D721Med (cell line): ENCODE data around the gene NCAPG2.

Experiments
- DNase-seq: peaks from one replicate; pipeline ENCODE4 v3.0.0; 2011; ENCODE audit warnings: low spot score; ENCODE audit not compliant: insufficient read length
- FAIRE-seq: peaks from 2 replicates; lab custom pipeline; 2011; peaks lifted over from hg19 to GRCh38; lab: Jason Lieb, UNC
- TF ChIP-seq, protein P1 (sequence below): IDR thresholded peaks from 2 replicates; pipeline ENCODE4 v1.5.1; 2012; ENCODE audit warnings: mild to moderate bottlenecking, control low read depth; ENCODE audit not compliant: insufficient read depth; ENCODE audit errors: missing control alignments

Gene NCAPG2

DNA sequence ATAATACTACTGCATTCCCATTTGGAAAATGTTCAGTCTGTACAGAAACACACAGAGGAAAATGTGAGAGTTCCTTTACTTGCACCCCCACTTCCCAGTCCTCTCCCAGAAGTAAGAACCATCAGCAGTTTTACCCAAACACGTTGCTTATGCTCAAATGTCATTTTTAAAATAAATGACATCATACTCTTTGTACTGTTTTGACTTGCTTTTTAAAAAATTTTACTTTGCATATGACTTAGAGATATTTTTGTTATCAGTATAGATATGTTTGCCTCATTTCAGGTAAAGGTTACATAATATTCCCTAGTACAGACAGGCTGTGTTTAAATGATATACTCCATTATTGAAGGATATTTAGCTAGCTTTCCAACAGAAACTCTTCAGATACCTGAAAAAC is 103.5 kb downstream of the NCAPG2 start:
- DNase-seq (no peak), FAIRE-seq (no peak)
- TF ChIP-seq, protein P1, sequence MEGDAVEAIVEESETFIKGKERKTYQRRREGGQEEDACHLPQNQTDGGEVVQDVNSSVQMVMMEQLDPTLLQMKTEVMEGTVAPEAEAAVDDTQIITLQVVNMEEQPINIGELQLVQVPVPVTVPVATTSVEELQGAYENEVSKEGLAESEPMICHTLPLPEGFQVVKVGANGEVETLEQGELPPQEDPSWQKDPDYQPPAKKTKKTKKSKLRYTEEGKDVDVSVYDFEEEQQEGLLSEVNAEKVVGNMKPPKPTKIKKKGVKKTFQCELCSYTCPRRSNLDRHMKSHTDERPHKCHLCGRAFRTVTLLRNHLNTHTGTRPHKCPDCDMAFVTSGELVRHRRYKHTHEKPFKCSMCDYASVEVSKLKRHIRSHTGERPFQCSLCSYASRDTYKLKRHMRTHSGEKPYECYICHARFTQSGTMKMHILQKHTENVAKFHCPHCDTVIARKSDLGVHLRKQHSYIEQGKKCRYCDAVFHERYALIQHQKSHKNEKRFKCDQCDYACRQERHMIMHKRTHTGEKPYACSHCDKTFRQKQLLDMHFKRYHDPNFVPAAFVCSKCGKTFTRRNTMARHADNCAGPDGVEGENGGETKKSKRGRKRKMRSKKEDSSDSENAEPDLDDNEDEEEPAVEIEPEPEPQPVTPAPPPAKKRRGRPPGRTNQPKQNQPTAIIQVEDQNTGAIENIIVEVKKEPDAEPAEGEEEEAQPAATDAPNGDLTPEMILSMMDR: no peak

GRCh38 chr7:158596745-158597144 is 107.9 kb downstream of the NCAPG2 start:
- FAIRE-seq (no peak), DNase-seq (no peak)
- TF ChIP-seq, protein P1: no peak

DNA sequence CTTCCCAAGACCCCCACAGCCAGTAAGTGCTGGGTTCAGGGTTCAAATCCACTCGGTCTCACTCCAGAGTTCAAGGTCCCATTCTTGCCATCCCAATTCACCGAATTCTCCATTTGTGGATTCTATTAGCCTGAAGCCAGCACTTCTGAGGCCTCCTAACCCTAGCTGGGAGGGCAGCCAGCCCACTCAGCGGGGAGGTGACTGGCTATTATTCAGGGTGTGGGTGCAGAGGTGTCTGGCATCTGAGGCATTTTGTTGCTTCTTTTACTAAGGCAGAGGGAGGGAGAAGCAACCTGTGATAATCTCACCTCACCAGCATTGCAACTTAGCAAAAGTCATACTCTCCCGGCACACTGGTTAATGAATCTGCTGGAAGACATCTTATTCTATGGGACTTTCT is 108.3 kb downstream of the NCAPG2 start:
- TF ChIP-seq, protein P1: no peak
- no peak for DNase-seq
- FAIRE-seq: no peak

GRCh38 chr7:158595068-158595467 is 109.5 kb downstream of the NCAPG2 start:
- DNase-seq: no peak

GRCh38 chr7:158592541-158592940 is 112.1 kb downstream of the NCAPG2 start:
- TF ChIP-seq, protein P1: no peak
- DNase-seq: no peak
- no peak for FAIRE-seq

More at GRCh38 chr7:158595068-158595467, 109.5 kb downstream of the NCAPG2 start:
- TF ChIP-seq, protein P1: no peak
- FAIRE-seq: no peak

DNA sequence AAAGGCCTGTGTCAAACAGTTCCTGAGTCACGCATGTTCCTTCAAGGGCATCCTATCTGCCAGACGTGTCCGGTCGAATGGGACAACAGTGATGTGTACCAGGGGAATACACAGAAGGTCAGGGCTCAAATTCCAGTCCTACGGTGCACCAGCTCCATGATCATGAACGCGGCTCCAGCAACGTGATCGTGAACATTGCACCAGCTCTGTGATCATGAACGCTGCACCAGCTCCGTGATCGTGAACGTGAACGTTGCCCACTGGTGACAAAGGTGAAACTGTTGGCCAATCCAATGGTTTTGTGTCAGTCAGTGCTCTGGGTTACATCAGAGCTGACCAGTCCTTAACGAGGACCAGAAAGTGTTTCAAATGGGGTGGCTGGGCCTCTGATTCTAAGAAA is 112.7 kb downstream of the NCAPG2 start:
- FAIRE-seq (no peak), DNase-seq (no peak)
- TF ChIP-seq, protein P1: no peak

DNA sequence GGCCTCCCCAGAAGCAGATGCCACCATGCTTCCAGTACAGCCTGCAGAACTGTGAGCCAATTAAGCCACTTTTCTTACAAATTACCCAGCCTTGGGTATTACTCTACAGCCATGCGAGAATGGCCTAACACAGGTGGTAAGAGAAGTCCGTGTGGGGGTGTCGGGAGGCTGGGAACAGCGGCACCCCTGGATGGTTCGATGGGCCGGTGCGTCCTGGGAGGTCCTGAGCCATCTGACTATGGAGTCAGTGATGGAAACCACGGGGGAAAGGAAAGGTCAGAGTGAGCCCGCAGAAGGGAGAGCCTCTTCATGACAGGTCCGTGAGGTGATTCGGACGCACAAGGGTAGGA is 114.4 kb downstream of the NCAPG2 start:
- DNase-seq: no peak
- TF ChIP-seq, protein P1: no peak
- FAIRE-seq: no peak
